Kidney (tissue), 14 donors: ENCODE data around the gene FAM151A. TPM values are rescaled to one million over a fixed set of nuclear protein-coding genes. Genes with fewer than 3 reads are reported as not detected.

Experiments
- DNase-seq, 5 donors: peaks; one replicate each; pipeline ENCODE4 v3.0.0-alpha.2; 2013 to 2020
- FAIRE-seq: peaks from 2 replicates; lab custom pipeline; 2012; peaks lifted over from hg19 to GRCh38; lab: Jason Lieb, UNC
- H3K27ac ChIP-seq, 2 donors: one replicate each; pipeline ENCODE4 v1.7.0; 2013; ENCODE audit warnings: low read depth in 2 of 2, low read length in 2 of 2, inconsistent platforms in 1 of 2
- H3K27me3 ChIP-seq: one replicate; pipeline ENCODE4 v1.7.1; 2013; ENCODE audit warnings: low read length, inconsistent platforms; ENCODE audit not compliant: control insufficient read depth, insufficient read depth
- H3K36me3 ChIP-seq, 3 donors: one replicate each; pipeline versions ENCODE4 v1.7.0 to v1.7.1; 2013; ENCODE audit warnings: low read length in 3 of 3, control low read depth in 1 of 3, inconsistent platforms in 1 of 3; ENCODE audit not compliant: insufficient read depth in 3 of 3, control insufficient read depth in 2 of 3
- H3K4me1 ChIP-seq, 3 donors: one replicate each; pipeline versions ENCODE4 v1.7.0 to v1.7.1; 2013; ENCODE audit warnings: low read length in 3 of 3, inconsistent platforms in 1 of 3, low read depth in 1 of 3; ENCODE audit not compliant: control insufficient read depth in 2 of 3, insufficient read depth in 2 of 3
- H3K4me3 ChIP-seq, 3 donors: one replicate each; pipeline versions ENCODE4 v1.7.0 to v1.8.1; 2013; ENCODE audit warnings: low read length in 3 of 3, control low read depth in 1 of 3, inconsistent platforms in 1 of 3
- H3K9ac ChIP-seq, 3 donors: one replicate each; pipeline versions ENCODE4 v1.7.0 to v1.7.1; 2013; ENCODE audit warnings: low read length in 3 of 3, control low read depth in 1 of 3, inconsistent platforms in 1 of 3
- H3K9me3 ChIP-seq, 3 donors: one replicate each; pipeline versions ENCODE4 v1.7.0 to v1.7.1; 2013; ENCODE audit warnings: low read length in 3 of 3, control low read depth in 1 of 3, inconsistent platforms in 1 of 3; ENCODE audit not compliant: control insufficient read depth in 2 of 3, insufficient read depth in 1 of 3
- intact Hi-C: fragments of 100-400 bp; cut with DNase I; formaldehyde crosslinking; loops from one replicate; pipeline ENCODE4 v1.11.1; 2022
- polyA plus RNA-seq: library from polyadenylated mRNA; stranded (reverse); fragments of 350-450 nt; fragmentation: Illumina TruSeq; extraction: RNeasy Lipid Tissue Mini Kit (QIAGEN cat#74804); gene quantifications from one replicate; pipeline ENCODE4 v1.2.3, GENCODE V29; 2014; ENCODE audit warnings: low read depth, low replicate concordance; ENCODE audit not compliant: insufficient read depth
- total RNA-seq: library from RNA; stranded (reverse); fragmentation: NEBNext Ultra II Directional; extraction: Animal tissue kit (Norgen Biotek cat#: 25700); gene quantifications from one replicate; pipeline ENCODE4 v1.2.1, GENCODE V29; 2021
- TF ChIP-seq, protein P1 (sequence below): IDR thresholded peaks from 3 replicates; pipeline ENCODE4 v1.5.1; 2012; ENCODE audit warnings: mild to moderate bottlenecking, moderate library complexity, borderline replicate concordance; ENCODE audit not compliant: insufficient read depth; ENCODE audit errors: extremely low read depth
- donor health status: control.
- donor health status: control.
- donor health status: control.
- donor health status: control.
- donor health status: control.
- donor health status: DM: yes; HTN: yes; CAD: no.
- donor health status: Normal renal cell carcinoma (clear cell type).

FAM151A gene
- total and polyA plus RNA-seq, 2 donors from 2014 or later, result 237 TPM; not detected in 1

DNA sequence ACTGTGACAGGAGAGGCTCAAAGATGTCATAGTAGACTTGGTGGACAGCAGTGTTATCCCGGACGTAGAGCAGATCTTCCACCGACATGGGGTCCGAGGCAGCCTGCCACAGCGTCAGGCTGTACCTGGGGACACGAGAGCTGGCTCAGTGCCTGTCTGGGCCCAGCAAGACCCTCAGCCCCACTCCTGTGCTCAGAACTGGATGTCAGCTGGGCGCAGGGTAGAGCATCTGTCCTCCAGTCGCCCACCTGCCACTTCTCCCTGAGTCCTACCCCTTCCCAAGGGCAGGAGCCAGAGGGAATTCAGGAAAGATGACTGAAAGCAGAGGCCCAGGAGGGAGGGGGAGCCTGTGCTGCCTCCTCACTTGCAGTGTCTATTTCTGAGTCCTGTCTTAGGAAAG is 11.7 kb downstream of the FAM151A start:
- TF ChIP-seq, protein P1, sequence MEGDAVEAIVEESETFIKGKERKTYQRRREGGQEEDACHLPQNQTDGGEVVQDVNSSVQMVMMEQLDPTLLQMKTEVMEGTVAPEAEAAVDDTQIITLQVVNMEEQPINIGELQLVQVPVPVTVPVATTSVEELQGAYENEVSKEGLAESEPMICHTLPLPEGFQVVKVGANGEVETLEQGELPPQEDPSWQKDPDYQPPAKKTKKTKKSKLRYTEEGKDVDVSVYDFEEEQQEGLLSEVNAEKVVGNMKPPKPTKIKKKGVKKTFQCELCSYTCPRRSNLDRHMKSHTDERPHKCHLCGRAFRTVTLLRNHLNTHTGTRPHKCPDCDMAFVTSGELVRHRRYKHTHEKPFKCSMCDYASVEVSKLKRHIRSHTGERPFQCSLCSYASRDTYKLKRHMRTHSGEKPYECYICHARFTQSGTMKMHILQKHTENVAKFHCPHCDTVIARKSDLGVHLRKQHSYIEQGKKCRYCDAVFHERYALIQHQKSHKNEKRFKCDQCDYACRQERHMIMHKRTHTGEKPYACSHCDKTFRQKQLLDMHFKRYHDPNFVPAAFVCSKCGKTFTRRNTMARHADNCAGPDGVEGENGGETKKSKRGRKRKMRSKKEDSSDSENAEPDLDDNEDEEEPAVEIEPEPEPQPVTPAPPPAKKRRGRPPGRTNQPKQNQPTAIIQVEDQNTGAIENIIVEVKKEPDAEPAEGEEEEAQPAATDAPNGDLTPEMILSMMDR, result no peak
- H3K27ac ChIP-seq, result no peak overlapping the region
- intact Hi-C loops, result no loop called here
- peak in 1 of 5 donors; percentile 36 for DNase-seq
- H3K9ac ChIP-seq, result no peak overlapping the region
- H3K9me3 ChIP-seq, result no peaks in the 10 kb centered on the region
- H3K4me1 ChIP-seq, result no peaks in the 10 kb centered on the region
- H3K27me3 ChIP-seq, result no peaks in the 10 kb centered on the region
- FAIRE-seq, result no peak
- H3K4me3 ChIP-seq, result no peak overlapping the region
- H3K36me3 ChIP-seq, result peaks cover 0 to 33% (median 5%) of the 10 kb centered on the region in 3 donors

DNA sequence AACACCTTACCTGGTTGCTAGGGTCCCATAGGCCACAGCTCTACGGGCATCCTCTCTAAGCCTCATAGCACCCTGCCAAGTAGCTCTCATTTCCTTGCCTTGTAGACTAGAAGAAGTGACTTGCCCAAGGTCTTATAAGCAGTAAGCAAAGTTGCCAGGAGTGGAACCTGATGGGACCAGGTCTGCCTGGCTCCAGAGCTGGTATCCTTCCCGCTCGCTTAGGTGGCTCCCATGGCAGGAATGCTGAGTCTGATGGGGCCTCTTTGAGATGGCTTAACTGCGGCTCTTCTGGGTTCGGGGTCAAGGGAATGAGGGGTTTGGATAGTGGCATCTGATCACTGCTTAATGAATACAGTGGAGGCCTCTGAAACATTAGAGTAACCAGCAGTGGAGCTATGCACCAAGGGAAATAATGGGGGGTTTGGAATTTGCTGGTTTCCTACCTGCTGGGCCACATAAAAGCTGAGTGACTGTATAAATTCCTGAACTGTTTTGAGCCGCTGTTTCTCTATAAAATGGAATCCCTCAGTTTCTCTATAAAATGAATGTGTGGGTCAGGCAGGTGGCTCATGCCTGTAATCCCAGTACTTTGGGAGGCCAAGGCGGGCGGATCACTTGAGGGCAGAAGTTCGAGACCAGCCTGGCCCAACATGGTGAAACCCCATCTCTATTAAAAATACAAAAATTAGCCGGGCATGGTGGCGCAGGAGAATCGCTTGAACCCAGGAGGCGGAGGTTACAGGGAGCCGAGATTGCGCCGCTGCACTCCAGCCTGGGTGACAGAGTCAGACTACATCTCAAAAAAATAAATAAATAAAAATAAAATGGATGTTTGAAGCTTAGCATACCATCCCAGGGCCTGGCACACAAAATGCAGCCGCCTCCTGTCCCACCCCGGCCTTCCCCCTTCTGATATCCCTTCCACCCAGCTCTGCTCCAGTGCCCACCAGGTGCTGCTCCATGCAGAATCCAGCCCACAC is 12.4 kb downstream of the FAM151A start:
- no peak for FAIRE-seq
- H3K9me3 ChIP-seq, result no peaks in the 10 kb centered on the region
- H3K4me3 ChIP-seq, result no peak overlapping the region
- intact Hi-C loops, result no loop called here
- H3K27ac ChIP-seq, result no peak overlapping the region
- H3K36me3 ChIP-seq, result peaks cover 0 to 33% (median 5%) of the 10 kb centered on the region in 3 donors
- TF ChIP-seq, protein P1, result no peak
- H3K27me3 ChIP-seq, result no peaks in the 10 kb centered on the region
- H3K9ac ChIP-seq, result no peak overlapping the region
- DNase-seq, result peak in 1 of 5 donors; percentile 51
- H3K4me1 ChIP-seq, result no peaks in the 10 kb centered on the region

GRCh38 chr1:54610048-54610447 is 13.3 kb downstream of the FAM151A start:
- FAIRE-seq (no peak), DNase-seq (peak in 1 of 5 donors; percentile 35)
- Histone ChIP-seq H3K9ac (no peak overlapping the region), H3K4me1 (no peaks in the 10 kb centered on the region), H3K27me3 (no peaks in the 10 kb centered on the region), H3K36me3 (peaks cover 0 to 36% (median 5%) of the 10 kb centered on the region in 3 donors), H3K9me3 (no peaks in the 10 kb centered on the region), H3K4me3 (no peak overlapping the region), H3K27ac (no peak overlapping the region)
- intact Hi-C loops, result no loop called here
- TF ChIP-seq, protein P1, result no peak
